Spinal cord (tissue), 10 donors: ENCODE data around the gene PLEK. TPM values are rescaled to one million over a fixed set of nuclear protein-coding genes. Genes with fewer than 3 reads are reported as not detected.

ENCODE experiments used
- DNase-seq, 6 donors: peaks; one replicate each; pipeline versions ENCODE4 v3.0.0 to v3.0.0-alpha.2; 2013 to 2015; ENCODE audit warnings: low spot score in 6 of 6, low read depth in 4 of 6
- H3K27ac ChIP-seq: one replicate; pipeline ENCODE4 v1.5.1; 2013; ENCODE audit warnings: low read depth, low read length, control low read depth
- H3K27me3 ChIP-seq: one replicate; pipeline ENCODE4 v1.6.1; 2013; ENCODE audit warnings: low read length; ENCODE audit not compliant: control insufficient read depth, insufficient read depth
- H3K36me3 ChIP-seq: one replicate; pipeline ENCODE4 v1.6.1; 2013; ENCODE audit warnings: low read length; ENCODE audit not compliant: control insufficient read depth, insufficient read depth
- H3K4me1 ChIP-seq: one replicate; pipeline ENCODE4 v1.6.1; 2013; ENCODE audit warnings: low read length; ENCODE audit not compliant: control insufficient read depth, insufficient read depth
- H3K4me3 ChIP-seq: one replicate; pipeline ENCODE4 v1.5.1; 2013; ENCODE audit warnings: low read depth, low read length, control low read depth
- H3K9me3 ChIP-seq: one replicate; pipeline ENCODE4 v1.6.1; 2013; ENCODE audit warnings: low read length; ENCODE audit not compliant: control insufficient read depth, insufficient read depth
- WGBS: methylation state at CpG from one replicate; pipeline ENCODE4 v1.1.5; 2013; ENCODE audit warnings: missing lambda C conversion rate; ENCODE audit not compliant: insufficient coverage; 5-methylcytosine and 5-hydroxymethylcytosine counted together
- polyA plus RNA-seq, 2 donors: library from polyadenylated mRNA; unstranded; fragments of 120-200 nt; gene quantifications; one replicate each; pipeline ENCODE4 v1.2.1, GENCODE V29; 2013; ENCODE audit not compliant: insufficient read length in 2 of 2
- total RNA-seq, 2 donors: library from RNA; depleted of rRNA in 1 of 2; stranded (reverse); fragments of 120-200 nt in 1 of 2; fragments of >200 nt in 1 of 2; gene quantifications; one replicate each; pipeline versions ENCODE4 v1.2.3 to v1.2.4, GENCODE V29; 2013 to 2014
- donor health status: healthy.

PLEK gene
- total and polyA plus RNA-seq, 4 donors, result 5.2 to 12.3 (median 7.9) TPM

- no peaks in the 10 kb centered on the region for H3K4me1 ChIP-seq
- no peak overlapping the region for H3K4me3 ChIP-seq
- no peaks in the 10 kb centered on the region for H3K9me3 ChIP-seq
- no peak for DNase-seq
- H3K27ac ChIP-seq, result no peak overlapping the region
- H3K27me3 ChIP-seq, result no peaks in the 10 kb centered on the region
- no peaks in the 10 kb centered on the region for H3K36me3 ChIP-seq
- WGBS, result no CpG with 5 or more reads among the region's 2 CpGs
These were observed 34.4 kb upstream of the PLEK start for GRCh38 chr2:68330691-68331090.

- Histone ChIP-seq H3K27me3 (no peaks in the 10 kb centered on the region), H3K4me3 (no peak overlapping the region), H3K9me3 (no peaks in the 10 kb centered on the region), H3K27ac (no peak overlapping the region), H3K36me3 (no peaks in the 10 kb centered on the region), H3K4me1 (no peaks in the 10 kb centered on the region)
- DNase-seq, result no peak
- WGBS, result 88% methylated on average over 1 of the region's 8 CpGs
These were observed 32.1 kb upstream of the PLEK start for GRCh38 chr2:68333009-68333408.

- Histone ChIP-seq H3K9me3 (no peaks in the 10 kb centered on the region), H3K27me3 (no peaks in the 10 kb centered on the region), H3K27ac (no peak overlapping the region), H3K4me3 (no peak overlapping the region), H3K4me1 (no peaks in the 10 kb centered on the region), H3K36me3 (no peaks in the 10 kb centered on the region)
- DNase-seq, result no peak
- no CpG with 5 or more reads among the region's 3 CpGs for WGBS
These were observed 31.2 kb upstream of the PLEK start for GRCh38 chr2:68333931-68334330.

- Histone ChIP-seq H3K36me3 (no peaks in the 10 kb centered on the region), H3K4me3 (no peak overlapping the region), H3K27ac (no peak overlapping the region), H3K27me3 (no peaks in the 10 kb centered on the region), H3K9me3 (no peaks in the 10 kb centered on the region), H3K4me1 (no peaks in the 10 kb centered on the region)
- peak in 1 of 6 donors; percentile 55 for DNase-seq
- no CpG with 5 or more reads among the region's 1 CpG for WGBS
These were observed 28.9 kb upstream of the PLEK start for GRCh38 chr2:68336192-68336591.

GRCh38 chr2:68340226-68341061 lies 24.6 kb upstream of the PLEK start:
- DNase-seq, result peak in 2 of 6 donors; percentile 83 to 85
- 24% methylated on average over 2 of the region's 5 CpGs for WGBS
- no peak overlapping the region for H3K4me3 ChIP-seq

GRCh38 chr2:68341062-68341329 lies 24.1 kb upstream of the PLEK start:
- no peak overlapping the region for H3K27ac ChIP-seq
- H3K4me3 ChIP-seq, result no peak overlapping the region
- no CpG with 5 or more reads among the region's 3 CpGs for WGBS

More at GRCh38 chr2:68340226-68341061, 24.6 kb upstream of the PLEK start:
- Histone ChIP-seq H3K27ac (no peak overlapping the region), H3K36me3 (no peaks in the 10 kb centered on the region), H3K9me3 (no peaks in the 10 kb centered on the region), H3K4me1 (no peaks in the 10 kb centered on the region), H3K27me3 (no peaks in the 10 kb centered on the region)

GRCh38 chr2:68341583-68341982 lies 23.5 kb upstream of the PLEK start:
- 68% methylated on average over 3 of the region's 4 CpGs for WGBS
- DNase-seq, result no peak
- no peak overlapping the region for H3K27ac ChIP-seq
- H3K4me3 ChIP-seq, result no peak overlapping the region
- no peaks in the 10 kb centered on the region for H3K4me1 ChIP-seq
- no peaks in the 10 kb centered on the region for H3K27me3 ChIP-seq
- no peaks in the 10 kb centered on the region for H3K9me3 ChIP-seq
- no peaks in the 10 kb centered on the region for H3K36me3 ChIP-seq

More at GRCh38 chr2:68341062-68341329, 24.1 kb upstream of the PLEK start:
- no peak for DNase-seq
- Histone ChIP-seq H3K4me1 (no peaks in the 10 kb centered on the region), H3K27me3 (no peaks in the 10 kb centered on the region), H3K36me3 (no peaks in the 10 kb centered on the region), H3K9me3 (no peaks in the 10 kb centered on the region)

GRCh38 chr2:68342470-68342869 lies 22.6 kb upstream of the PLEK start:
- no peaks in the 10 kb centered on the region for H3K27me3 ChIP-seq
- H3K27ac ChIP-seq, result no peak overlapping the region
- no peak for DNase-seq
- 100% methylated on average over 1 of the region's 1 CpG for WGBS
- H3K4me3 ChIP-seq, result no peak overlapping the region
- no peaks in the 10 kb centered on the region for H3K36me3 ChIP-seq
- H3K4me1 ChIP-seq, result no peaks in the 10 kb centered on the region
- no peaks in the 10 kb centered on the region for H3K9me3 ChIP-seq

GRCh38 chr2:68344031-68344430 lies 21.1 kb upstream of the PLEK start:
- Histone ChIP-seq H3K4me3 (no peak overlapping the region), H3K9me3 (no peaks in the 10 kb centered on the region), H3K4me1 (no peaks in the 10 kb centered on the region), H3K36me3 (no peaks in the 10 kb centered on the region), H3K27ac (no peak overlapping the region), H3K27me3 (no peaks in the 10 kb centered on the region)
- no peak for DNase-seq
- WGBS, result no CpG with 5 or more reads among the region's 1 CpG

GRCh38 chr2:68345129-68345875 lies 19.8 kb upstream of the PLEK start:
- Histone ChIP-seq H3K36me3 (no peaks in the 10 kb centered on the region), H3K4me1 (no peaks in the 10 kb centered on the region), H3K27me3 (no peaks in the 10 kb centered on the region), H3K27ac (no peak overlapping the region), H3K4me3 (no peak overlapping the region), H3K9me3 (no peaks in the 10 kb centered on the region)
- DNase-seq, result no peak
- WGBS, result 83% methylated on average over 6 of the region's 9 CpGs
